Cardiac muscle cell (in vitro differentiated cells and primary cell): ENCODE measurements around the gene MTG1. TPM values are rescaled to one million over a fixed set of nuclear protein-coding genes. Genes with fewer than 3 reads are reported as not detected.

Experiments used
- DNase-seq, 2 donors: peaks; one replicate each; pipeline versions ENCODE4 v3.0.0 to v3.0.0-alpha.2; 2010 to 2017; ENCODE audit warnings: low read depth in 1 of 2, low spot score in 1 of 2
- H3K27ac ChIP-seq: fragments of 200-600 bp; sonication (generic); 2 replicates; pipeline ENCODE4 v1.5.1; 2016
- H3K27me3 ChIP-seq: fragments of 200-600 bp; sonication (generic); 2 replicates; pipeline ENCODE4 v1.6.0; 2016; ENCODE audit warnings: control low read depth
- H3K36me3 ChIP-seq: fragments of 200-600 bp; sonication (generic); 2 replicates; pipeline ENCODE4 v1.5.1; 2016; ENCODE audit warnings: control low read depth
- H3K4me1 ChIP-seq: fragments of 200-600 bp; sonication (generic); 2 replicates; pipeline ENCODE4 v1.8.1; 2017; ENCODE audit warnings: low read depth, mild to moderate bottlenecking, mixed run types
- H3K4me3 ChIP-seq: fragments of 200-600 bp; sonication (generic); 2 replicates; pipeline ENCODE4 v1.5.1; 2016; ENCODE audit warnings: mild to moderate bottlenecking
- H3K9me3 ChIP-seq: fragments of 200-600 bp; sonication (generic); 2 replicates; pipeline ENCODE4 v1.5.1; 2017; ENCODE audit warnings: low read depth, mild to moderate bottlenecking, control low read depth
- CTCF ChIP-seq: IDR thresholded peaks from 2 replicates; pipeline ENCODE4 v1.5.1; 2012; ENCODE audit warnings: low read depth, mild to moderate bottlenecking, low read length
- polyA plus RNA-seq: library from polyadenylated mRNA; unstranded; fragments of >200 nt; fragmentation: Nextera tagmentation; extraction: Ambion mirVana; gene quantifications from 2 replicates; pipeline ENCODE4 v1.2.1, GENCODE V29; 2016
- total RNA-seq: library from RNA; depleted of rRNA; stranded (reverse); fragments of >200 nt; gene quantifications from 2 replicates; pipeline ENCODE4 v1.2.3, GENCODE V29; 2016

MTG1 gene
- total and polyA plus RNA-seq, 2 experiments from 2014 or later, result 35.3 to 123 TPM

- Histone ChIP-seq H3K27me3 (no peaks in the 10 kb centered on the region), H3K36me3 (no peaks in the 10 kb centered on the region), H3K27ac (no peak overlapping the region), H3K9me3 (no peaks in the 10 kb centered on the region), H3K4me1 (no peaks in the 10 kb centered on the region), H3K4me3 (no peak overlapping the region)
- no peak for TF ChIP-seq CTCF
- no peak for DNase-seq
Observed at GRCh38 chr10:133442967-133443924, 49.3 kb downstream of the MTG1 start.

GRCh38 chr10:133444342-133445267, 50.6 kb downstream of the MTG1 start:
- Histone ChIP-seq H3K27ac (no peak overlapping the region), H3K4me3 (no peak overlapping the region), H3K27me3 (no peaks in the 10 kb centered on the region), H3K4me1 (no peaks in the 10 kb centered on the region), H3K36me3 (no peaks in the 10 kb centered on the region), H3K9me3 (no peaks in the 10 kb centered on the region)
- no peak for TF ChIP-seq CTCF
- no peak for DNase-seq

- no peaks in the 10 kb centered on the region for H3K36me3 ChIP-seq
- no peaks in the 10 kb centered on the region for H3K27me3 ChIP-seq
- no peak for DNase-seq
- H3K27ac ChIP-seq, result no peak overlapping the region
- no peaks in the 10 kb centered on the region for H3K4me1 ChIP-seq
- H3K4me3 ChIP-seq, result no peak overlapping the region
- H3K9me3 ChIP-seq, result no peaks in the 10 kb centered on the region
- no peak for TF ChIP-seq CTCF
Observed at GRCh38 chr10:133445268-133445732, 51.3 kb downstream of the MTG1 start.

- no peaks in the 10 kb centered on the region for H3K27me3 ChIP-seq
- H3K4me1 ChIP-seq, result no peaks in the 10 kb centered on the region
- no peak overlapping the region for H3K4me3 ChIP-seq
- DNase-seq, result no peak
- H3K9me3 ChIP-seq, result no peaks in the 10 kb centered on the region
- no peak overlapping the region for H3K27ac ChIP-seq
- no peak for TF ChIP-seq CTCF
- no peaks in the 10 kb centered on the region for H3K36me3 ChIP-seq
Observed at GRCh38 chr10:133445751-133446708, 52.1 kb downstream of the MTG1 start.
